Panc1 (cell line): ENCODE data around the gene JAZF1. TPM values are rescaled to one million over a fixed set of nuclear protein-coding genes. Genes with fewer than 3 reads are reported as not detected.
A peak's percentile ranks its signal among the peaks of the same experiment; 100 is the strongest.

Experiments used
- ATAC-seq: fragments of 200-7000 bp; cut with Tn5 transposase; 2 replicates; pipeline ENCODE4 v1.9.1; 2020; ENCODE audit warnings: mild to moderate bottlenecking, moderate library complexity
- BruUV-seq: library from RNA; stranded (reverse); fragments of 400-500 nt; replicated peaks from 2 replicates; lab custom pipeline; 2021; lab: Mats Ljungman, UMichigan
- CTCF ChIA-PET: fragments of 300-600 bp; sonication (Branson Sonifier 250); formaldehyde crosslinking; loops from one replicate; lab custom pipeline; 2022; ENCODE audit warnings: antibody characterized with exemption; lab: Charles Lee
- POLR2A ChIA-PET: fragments of 300-600 bp; sonication (Branson Sonifier 250); formaldehyde crosslinking; loops from one replicate; lab custom pipeline; 2022; ENCODE audit warnings: antibody characterized with exemption; lab: Charles Lee
- DNase-seq: peaks from one replicate; pipeline ENCODE4 v3.0.0-alpha.2; 2010; ENCODE audit warnings: low read depth, low spot score
- H3K27ac ChIP-seq: 2 replicates; pipeline ENCODE4 v1.5.1; 2011; ENCODE audit warnings: mild to moderate bottlenecking, low read length, inconsistent platforms
- H3K27me3 ChIP-seq: fragments of 200-500 bp; sonication (Bioruptor generic); 2 replicates; pipeline ENCODE4 v1.6.0; 2014; ENCODE audit warnings: low read length, inconsistent platforms; ENCODE audit not compliant: control insufficient read depth, insufficient read depth
- H3K36me3 ChIP-seq: fragments of 200-500 bp; sonication (Bioruptor generic); 2 replicates; pipeline ENCODE4 v1.5.1; 2014; ENCODE audit warnings: inconsistent platforms, mild to moderate bottlenecking, low read length, moderate library complexity; ENCODE audit not compliant: control insufficient read depth, insufficient read depth
- H3K4me1 ChIP-seq: 2 replicates; pipeline ENCODE4 v1.5.1; 2011; ENCODE audit warnings: inconsistent platforms, mild to moderate bottlenecking, low read length, moderate library complexity; ENCODE audit not compliant: control insufficient read depth, insufficient read depth
- H3K4me3 ChIP-seq, 2 experiments: 2 replicates each; pipeline ENCODE4 v1.5.1; 2011 to 2012; ENCODE audit warnings: low read depth in 2 of 2, low read length in 2 of 2, mild to moderate bottlenecking in 2 of 2, inconsistent platforms in 1 of 2, moderate library complexity in 1 of 2
- H3K9me3 ChIP-seq: fragments of 200-500 bp; sonication (Bioruptor generic); 2 replicates; pipeline ENCODE4 v1.5.1; 2014; ENCODE audit warnings: low read depth, mild to moderate bottlenecking, inconsistent platforms, low read length, moderate library complexity; ENCODE audit not compliant: control insufficient read depth, insufficient read depth
- CTCF ChIP-seq: fragments of 450-650 bp; IDR thresholded peaks from 2 replicates; pipeline ENCODE4 v1.5.1; 2017; ENCODE audit warnings: mild to moderate bottlenecking
- POLR2AphosphoS5 ChIP-seq: IDR thresholded peaks from 2 replicates; pipeline ENCODE4 v1.6.1; 2012; ENCODE audit warnings: mild to moderate bottlenecking, low read depth, low read length, moderate library complexity
- REST ChIP-seq, 2 experiments: IDR thresholded peaks; 2 replicates each; pipeline ENCODE4 v1.6.1; 2011 to 2012; ENCODE audit warnings: low read depth in 2 of 2, control low read depth in 1 of 2, low read length in 1 of 2, mild to moderate bottlenecking in 1 of 2, moderate library complexity in 1 of 2; ENCODE audit not compliant: insufficient read depth in 1 of 2
- SIN3A ChIP-seq: IDR thresholded peaks from 2 replicates; pipeline ENCODE4 v1.6.1; 2012; ENCODE audit warnings: low read depth, mild to moderate bottlenecking, low read length, moderate library complexity, borderline replicate concordance; ENCODE audit not compliant: insufficient read depth
- TCF7L2 ChIP-seq: IDR thresholded peaks from 2 replicates; pipeline ENCODE4 v1.6.1; 2011; ENCODE audit warnings: mild to moderate bottlenecking, low read depth, low read length, inconsistent platforms
- in situ Hi-C: cut with HindIII; loops from 2 replicates; pipeline ENCODE4 v1.10.0; 2016; ENCODE audit warnings: low sequenced_read_pairs, low pct_unique_long_range_greater_than_20kb
- intact Hi-C: fragments of 100-400 bp; cut with micrococcal nuclease; formaldehyde crosslinking; loops from one replicate; pipeline ENCODE4 v1.10.0; 2022; ENCODE audit not compliant: unreplicated experiment
- total RNA-seq: library from RNA; stranded (reverse); gene quantifications from one replicate; pipeline ENCODE4 v1.2.1, GENCODE V29; 2021; ENCODE audit not compliant: unreplicated experiment

The JAZF1 gene
- total RNA-seq, 1 experiment from 2014 or later = 8.8 TPM

DNA sequence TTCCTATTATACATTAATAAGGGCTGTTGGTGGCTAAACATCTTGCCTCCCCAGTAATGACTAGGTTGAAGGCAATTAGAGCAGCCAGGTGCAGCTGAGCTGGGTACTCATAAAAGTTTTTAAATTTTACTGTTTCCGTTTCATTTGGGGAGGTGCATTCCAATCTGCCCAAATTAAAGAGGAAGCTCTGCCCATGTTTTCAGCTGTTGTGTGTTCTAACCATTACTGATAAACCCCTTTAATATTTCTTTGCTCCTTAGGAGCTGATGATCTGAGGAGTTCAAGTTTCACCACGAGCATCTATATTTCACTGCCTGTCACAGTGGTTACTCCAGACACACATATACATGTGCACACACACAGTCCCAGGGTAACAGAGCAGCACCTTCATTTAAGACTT, 94.4 kb downstream of the JAZF1 start:
- ATAC-seq = no peak
- CTCF ChIA-PET = no interaction called here
- Histone ChIP-seq H3K4me1 (no peaks in the 10 kb centered on the region), H3K9me3 (no peaks in the 10 kb centered on the region), H3K4me3 (no peak overlapping the region), H3K27ac (no peak overlapping the region), H3K36me3 (no peaks in the 10 kb centered on the region), H3K27me3 (no peaks in the 10 kb centered on the region)
- POLR2A ChIA-PET = no interaction called here
- BruUV-seq = no TSS peak
- DNase-seq = no peak
- TF ChIP-seq CTCF (no peak), REST (IDR thresholded peaks at IDR 0.05; ENCODE audit: insufficient read depth in 1 of 2, low read depth in 2 of 2, low read length in 1 of 2) (no peak), TCF7L2 (no peak), POLR2AphosphoS5 (no peak), SIN3A (no peak)
- intact Hi-C loops (no loop called here), in situ Hi-C loops (no loop called here)

- Histone ChIP-seq H3K4me1 (no peaks in the 10 kb centered on the region), H3K9me3 (no peaks in the 10 kb centered on the region), H3K27ac (peak overlapping the region; percentile 9; the same call in 1 of the 2 replicates), H3K27me3 (no peaks in the 10 kb centered on the region), H3K36me3 (no peaks in the 10 kb centered on the region), H3K4me3 (no peak overlapping the region)
- no TSS peak for BruUV-seq
- ChIA-PET CTCF (interaction anchor here (0.9 to 1.0 kb wide), 2 partner anchors 10 to 22 kb away, joined by 3 to 6 read pairs; no protein-coding TSS in a partner anchor), POLR2A (interaction anchor here (0.5 kb wide), 1 partner anchor 18 kb away, joined by 10 read pairs; no protein-coding TSS in a partner anchor)
- TF ChIP-seq CTCF = no peak
- TF ChIP-seq TCF7L2 = no peak
- TF ChIP-seq REST (IDR thresholded peaks at IDR 0.05; ENCODE audit: insufficient read depth in 1 of 2, low read depth in 2 of 2, low read length in 1 of 2) = no peak
- no peak for TF ChIP-seq POLR2AphosphoS5
- TF ChIP-seq SIN3A = no peak
- no peak for DNase-seq
- in situ Hi-C loops (no loop called here), intact Hi-C loops (no loop called here)
- ATAC-seq = no peak
These were observed 96.3 kb downstream of the JAZF1 start for GRCh38 chr7:28083998-28084985.
